ENCODE measurements around the gene ADAMTS3. TPM values are rescaled to one million over a fixed set of nuclear protein-coding genes. Genes with fewer than 3 reads are reported as not detected.

Gene ADAMTS3
- total RNA-seq, 1 donor from 2014 or later = 1.1 TPM

DNA sequence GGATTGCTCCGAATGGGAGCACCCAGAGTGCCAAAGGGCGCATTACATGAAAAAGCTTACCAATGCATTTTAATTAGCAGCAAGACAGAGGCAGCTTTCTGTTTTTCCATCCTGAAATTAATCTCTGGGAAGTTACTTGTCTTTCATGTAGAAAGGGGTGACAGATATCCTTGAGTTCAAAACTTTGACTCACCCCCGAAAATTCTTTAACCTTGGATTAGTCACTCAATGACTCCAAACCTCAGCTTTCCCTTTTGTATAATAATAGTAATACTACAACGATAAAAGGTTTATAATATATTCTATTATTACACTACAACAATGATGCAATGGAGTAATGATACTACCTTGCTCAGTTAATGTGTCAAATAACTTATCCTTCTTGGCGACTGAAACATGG is 126.3 kb downstream of the ADAMTS3 start:
- Histone ChIP-seq H3K27me3 (ENCODE audit: low read depth) (no peaks in the 10 kb centered on the region), H3K9me3 (no peaks in the 10 kb centered on the region), H3K4me1 (no peaks in the 10 kb centered on the region), H3K4me3 (no peak overlapping the region), H3K36me3 (no peaks in the 10 kb centered on the region), H3K27ac (no peak overlapping the region)
- no peak for DNase-seq
- TF ChIP-seq, protein P1, sequence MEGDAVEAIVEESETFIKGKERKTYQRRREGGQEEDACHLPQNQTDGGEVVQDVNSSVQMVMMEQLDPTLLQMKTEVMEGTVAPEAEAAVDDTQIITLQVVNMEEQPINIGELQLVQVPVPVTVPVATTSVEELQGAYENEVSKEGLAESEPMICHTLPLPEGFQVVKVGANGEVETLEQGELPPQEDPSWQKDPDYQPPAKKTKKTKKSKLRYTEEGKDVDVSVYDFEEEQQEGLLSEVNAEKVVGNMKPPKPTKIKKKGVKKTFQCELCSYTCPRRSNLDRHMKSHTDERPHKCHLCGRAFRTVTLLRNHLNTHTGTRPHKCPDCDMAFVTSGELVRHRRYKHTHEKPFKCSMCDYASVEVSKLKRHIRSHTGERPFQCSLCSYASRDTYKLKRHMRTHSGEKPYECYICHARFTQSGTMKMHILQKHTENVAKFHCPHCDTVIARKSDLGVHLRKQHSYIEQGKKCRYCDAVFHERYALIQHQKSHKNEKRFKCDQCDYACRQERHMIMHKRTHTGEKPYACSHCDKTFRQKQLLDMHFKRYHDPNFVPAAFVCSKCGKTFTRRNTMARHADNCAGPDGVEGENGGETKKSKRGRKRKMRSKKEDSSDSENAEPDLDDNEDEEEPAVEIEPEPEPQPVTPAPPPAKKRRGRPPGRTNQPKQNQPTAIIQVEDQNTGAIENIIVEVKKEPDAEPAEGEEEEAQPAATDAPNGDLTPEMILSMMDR (IDR thresholded peaks at IDR 0.05) = no peak
- intact Hi-C loops (cut with DNase I) = no loop called here
- no peak for ATAC-seq

DNA sequence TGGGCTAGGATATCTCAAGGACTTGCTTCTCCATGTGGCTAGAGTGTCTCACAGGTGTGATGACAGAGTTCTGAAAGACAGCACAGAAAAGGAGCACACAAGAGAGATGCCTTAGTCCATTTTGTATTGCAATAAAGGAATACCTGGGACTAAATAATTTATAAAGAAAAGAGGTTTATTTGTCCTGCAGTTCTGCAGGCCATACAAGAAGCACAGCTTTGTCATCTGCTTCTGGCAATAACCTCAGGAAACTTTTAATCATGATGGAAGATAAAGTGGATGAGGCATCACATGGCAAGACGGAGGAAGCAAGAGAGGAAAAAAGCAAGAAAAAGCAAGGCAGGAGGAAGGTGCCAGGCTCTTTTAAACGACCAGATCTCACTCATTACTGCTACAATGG is 126.9 kb downstream of the ADAMTS3 start:
- H3K4me1 ChIP-seq = no peaks in the 10 kb centered on the region
- H3K9me3 ChIP-seq = no peaks in the 10 kb centered on the region
- TF ChIP-seq, protein P1 (IDR thresholded peaks at IDR 0.05) = no peak
- no peak overlapping the region for H3K27ac ChIP-seq
- DNase-seq = no peak
- no peak for ATAC-seq
- no peak overlapping the region for H3K4me3 ChIP-seq
- intact Hi-C loops (cut with DNase I) = no loop called here
- H3K27me3 ChIP-seq (ENCODE audit: low read depth) = no peaks in the 10 kb centered on the region
- no peaks in the 10 kb centered on the region for H3K36me3 ChIP-seq

DNA sequence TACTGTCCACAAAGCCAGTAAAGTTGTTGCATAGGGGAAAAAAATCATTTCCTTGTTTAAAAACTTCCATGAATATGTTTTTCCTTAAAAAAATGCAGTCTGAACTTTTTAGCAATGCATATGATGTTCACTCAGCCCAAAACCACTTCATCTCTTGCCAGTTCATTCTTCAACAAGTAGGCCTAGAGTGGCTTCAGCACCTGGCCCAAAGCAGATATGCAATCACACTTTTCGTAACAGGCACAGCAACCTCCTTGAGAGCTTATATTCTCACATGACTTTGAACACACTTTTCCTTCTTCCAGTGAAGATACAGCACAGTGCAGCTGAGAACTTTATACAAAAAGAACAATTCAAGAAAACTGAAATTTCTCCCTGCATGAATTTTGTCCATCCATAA is 128.6 kb downstream of the ADAMTS3 start:
- DNase-seq = no peak

DNA sequence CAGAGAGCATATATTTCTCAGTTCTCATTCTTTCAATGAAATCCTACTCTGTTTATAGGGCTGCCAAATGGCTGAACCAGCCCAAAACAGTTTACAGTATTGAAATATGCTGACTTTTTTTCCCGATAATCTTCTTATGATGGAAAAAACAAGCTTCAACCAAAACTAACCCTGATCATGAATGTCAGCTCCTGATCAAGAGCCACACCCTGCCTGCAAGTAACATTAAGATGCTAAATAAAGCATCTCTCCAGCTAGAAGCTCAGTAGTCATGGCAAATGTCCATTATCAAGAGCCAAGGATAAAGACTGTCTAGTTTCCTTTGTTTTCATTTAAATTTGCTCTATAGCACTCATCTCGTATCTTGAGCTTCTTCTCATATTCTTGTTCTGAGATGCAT is 136.0 kb downstream of the ADAMTS3 start:
- Histone ChIP-seq H3K36me3 (no peaks in the 10 kb centered on the region), H3K27ac (no peak overlapping the region), H3K4me1 (no peaks in the 10 kb centered on the region), H3K9me3 (no peaks in the 10 kb centered on the region), H3K4me3 (no peak overlapping the region), H3K27me3 (ENCODE audit: low read depth) (no peaks in the 10 kb centered on the region)
- ATAC-seq (no peak), DNase-seq (no peak)
- TF ChIP-seq, protein P1 (IDR thresholded peaks at IDR 0.05) = no peak
- intact Hi-C loops (cut with DNase I) = no loop called here

More for the DNA sequence above, 128.6 kb downstream of the ADAMTS3 start:
- no peak for ATAC-seq
- H3K4me1 ChIP-seq = no peaks in the 10 kb centered on the region
- no peak overlapping the region for H3K27ac ChIP-seq
- H3K27me3 ChIP-seq (ENCODE audit: low read depth) = no peaks in the 10 kb centered on the region
- H3K4me3 ChIP-seq = no peak overlapping the region
- no peaks in the 10 kb centered on the region for H3K36me3 ChIP-seq
- H3K9me3 ChIP-seq = no peaks in the 10 kb centered on the region
- intact Hi-C loops (cut with DNase I) = no loop called here
- TF ChIP-seq, protein P1 (IDR thresholded peaks at IDR 0.05) = no peak

DNA sequence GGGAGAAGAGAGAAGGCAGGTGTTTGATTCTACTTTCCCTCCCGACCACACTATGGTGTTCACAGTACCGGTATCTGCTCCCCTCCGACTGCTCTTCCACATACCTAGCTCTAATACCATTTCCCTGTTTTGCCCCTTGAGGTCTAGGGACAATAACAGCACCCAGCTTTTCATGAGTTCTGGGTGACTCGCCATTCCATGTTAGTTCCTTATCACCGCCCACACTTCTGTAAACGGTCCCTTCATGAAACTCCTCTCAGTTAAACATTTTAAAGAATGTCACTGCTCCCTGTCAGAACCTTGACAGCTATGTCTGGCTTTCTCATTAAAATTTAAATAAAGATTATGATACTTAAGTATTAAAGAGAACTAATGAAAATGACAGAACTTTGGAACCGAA is 136.7 kb downstream of the ADAMTS3 start:
- Histone ChIP-seq H3K36me3 (no peaks in the 10 kb centered on the region), H3K27me3 (ENCODE audit: low read depth) (no peaks in the 10 kb centered on the region), H3K4me1 (no peaks in the 10 kb centered on the region), H3K9me3 (no peaks in the 10 kb centered on the region), H3K4me3 (no peak overlapping the region), H3K27ac (no peak overlapping the region)
- TF ChIP-seq, protein P1 (IDR thresholded peaks at IDR 0.05) = no peak
- DNase-seq (no peak), ATAC-seq (no peak)
- intact Hi-C loops (cut with DNase I) = no loop called here

DNA sequence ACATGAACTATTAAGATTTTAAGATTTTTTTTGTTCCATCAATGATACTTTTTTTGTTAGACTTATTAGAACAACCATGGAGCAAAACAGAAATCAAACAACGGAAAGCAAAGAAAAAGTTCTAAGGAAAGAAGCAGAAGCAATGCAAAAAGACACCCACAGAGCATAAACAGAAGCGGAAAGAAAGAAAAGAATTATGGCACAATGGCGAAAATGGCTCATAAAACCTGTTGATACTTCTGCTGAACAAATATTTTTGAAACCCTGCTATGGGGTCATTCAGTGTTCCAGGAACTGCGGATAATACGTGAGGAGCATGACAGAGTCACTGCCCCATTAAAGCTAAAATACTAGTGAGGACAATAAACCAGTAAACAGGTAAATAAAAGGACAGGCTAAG is 138.0 kb downstream of the ADAMTS3 start:
- H3K27ac ChIP-seq = no peak overlapping the region
- ATAC-seq (no peak), DNase-seq (no peak)
- H3K27me3 ChIP-seq (ENCODE audit: low read depth) = no peaks in the 10 kb centered on the region
- no peaks in the 10 kb centered on the region for H3K4me1 ChIP-seq
- H3K36me3 ChIP-seq = no peaks in the 10 kb centered on the region
- no peak overlapping the region for H3K4me3 ChIP-seq
- no peaks in the 10 kb centered on the region for H3K9me3 ChIP-seq
- TF ChIP-seq, protein P1 (IDR thresholded peaks at IDR 0.05) = no peak
- intact Hi-C loops (cut with DNase I) = no loop called here
